Skeletal muscle satellite cell (primary cell): ENCODE results near the gene WBP1.
"Not testable (repeated sequence)": the region's sequence is repeated elsewhere in the genome, so short reads cannot be mapped to it uniquely, and the experiment has no call there.

ENCODE experiments used
- H3K27me3 ChIP-seq: 2 replicates; pipeline ENCODE4 v1.7.0; 2013; ENCODE audit warnings: low read length; ENCODE audit not compliant: control insufficient read depth, insufficient read depth
- H3K36me3 ChIP-seq: 2 replicates; pipeline ENCODE4 v1.7.0; 2013; ENCODE audit warnings: mild to moderate bottlenecking, control low read depth, low read length; ENCODE audit not compliant: insufficient read depth
- H3K4me1 ChIP-seq: 2 replicates; pipeline ENCODE4 v1.7.0; 2013; ENCODE audit warnings: low read length; ENCODE audit not compliant: control insufficient read depth, insufficient read depth
- H3K4me2 ChIP-seq: 2 replicates; pipeline ENCODE4 v1.7.0; 2013; ENCODE audit warnings: mild to moderate bottlenecking, low read length
- H3K4me3 ChIP-seq: 2 replicates; pipeline ENCODE4 v1.7.0; 2013; ENCODE audit warnings: low read length
- H3K9ac ChIP-seq: 2 replicates; pipeline ENCODE4 v1.7.0; 2013; ENCODE audit warnings: mild to moderate bottlenecking, low read depth, low read length, moderate library complexity
- H3K9me3 ChIP-seq: replicated peaks from 2 replicates; pipeline ENCODE4 v1.7.0; 2013; ENCODE audit warnings: mild to moderate bottlenecking, control low read depth, low read length

WBP1 gene

DNA sequence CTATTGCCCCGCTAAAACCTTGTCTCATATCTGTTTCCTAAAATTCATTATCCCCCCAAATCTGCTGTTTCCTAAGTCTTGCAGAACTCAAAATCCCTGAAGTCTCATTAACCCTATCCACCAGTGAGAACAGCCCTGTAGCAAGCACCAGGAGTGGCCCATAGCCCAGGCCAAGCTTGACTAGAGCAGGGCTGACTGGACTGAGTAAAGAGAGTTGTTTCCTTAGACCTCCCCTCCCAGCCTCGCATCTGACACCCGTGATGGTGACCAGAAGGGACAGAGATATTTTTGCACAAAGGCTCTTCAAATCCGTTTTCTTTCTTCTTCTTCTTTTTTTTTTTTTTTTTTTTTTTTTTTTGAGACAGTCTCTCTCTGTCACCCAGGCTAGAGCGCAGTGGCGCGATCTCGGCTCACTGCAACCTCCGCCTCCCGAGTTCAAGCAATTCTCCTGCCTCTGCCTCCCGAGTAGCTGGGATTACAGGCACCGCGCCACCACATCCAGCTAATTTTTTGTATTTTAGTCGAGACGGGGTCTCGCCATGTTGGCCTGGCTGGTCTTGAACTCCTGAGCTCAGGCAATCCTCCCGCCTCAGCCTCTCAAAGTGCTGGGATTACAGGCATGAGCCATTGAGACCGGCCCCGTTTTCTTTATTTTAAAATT lies 37.7 kb upstream of the WBP1 start:
- H3K9me3 ChIP-seq, H3K27me3 ChIP-seq: not testable (repeated sequence)
- H3K4me1 ChIP-seq = peaks cover 20% of the 10 kb centered on the region
- H3K4me2 ChIP-seq = peak overlapping the region; percentile 99
- H3K9ac ChIP-seq = peak overlapping the region; percentile 81
- H3K4me3 ChIP-seq = peak overlapping the region; percentile 89
- H3K36me3 ChIP-seq = peaks cover 13% of the 10 kb centered on the region

DNA sequence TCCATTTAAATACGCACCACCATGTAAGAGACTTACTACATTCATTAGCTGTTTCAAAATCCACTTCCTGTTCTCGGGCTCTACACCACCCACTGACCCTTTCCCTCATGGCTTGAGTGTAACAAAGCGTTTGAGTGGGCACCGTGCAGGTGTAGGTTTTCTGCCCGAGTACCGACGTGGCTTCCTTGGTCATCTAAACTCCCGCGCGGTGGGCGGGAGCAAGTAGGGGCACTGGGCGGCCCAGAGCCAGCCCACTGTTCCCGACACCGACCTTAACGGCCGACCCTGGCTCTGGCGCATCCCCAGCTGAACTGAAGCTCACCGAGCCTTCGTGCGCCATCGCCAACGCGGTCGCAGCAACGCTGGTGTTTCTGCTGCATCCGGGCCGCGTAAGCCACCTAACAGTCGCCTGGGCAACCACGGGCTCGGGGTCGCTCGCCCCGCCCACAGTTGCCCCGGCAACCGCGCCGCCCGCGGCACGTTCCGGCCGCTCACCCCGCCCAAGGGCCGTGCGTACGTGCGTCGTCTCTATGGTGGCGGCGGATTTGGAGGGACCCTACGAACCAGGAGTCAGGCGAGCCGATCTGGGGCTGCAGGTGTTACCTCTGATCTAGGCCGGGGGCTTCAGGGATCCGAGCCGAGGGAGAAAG lies 36.9 kb upstream of the WBP1 start, which contains the start of the genes C2orf81 and WDR54:
Gene C2orf81 (minus strand): TSS at position 399 of the 650 bp plus-strand sequence. CDS start 59 bp downstream, at position 340.
Gene WDR54 (plus strand): TSS at position 510 of the 650 bp plus-strand sequence. CDS start 424 bp downstream, outside the sequence.
- H3K4me1 ChIP-seq = peaks cover 19% of the 10 kb centered on the region
- H3K9ac ChIP-seq = peak within 1 kb of the TSS; percentile 81
- H3K4me3 ChIP-seq = peak within 1 kb of the TSS; percentile 89
- H3K36me3 ChIP-seq = peaks cover 14% of the 10 kb centered on the region
- no peaks in the 10 kb centered on the region for H3K27me3 ChIP-seq
- no peaks in the 10 kb centered on the region for H3K9me3 ChIP-seq
- peak within 1 kb of the TSS; percentile 99 for H3K4me2 ChIP-seq

- Histone ChIP-seq H3K9ac (no peak overlapping the region), H3K4me2 (no peak overlapping the region), H3K27me3 (no peaks in the 10 kb centered on the region), H3K9me3 (no peaks in the 10 kb centered on the region), H3K4me3 (no peak overlapping the region), H3K36me3 (peaks cover 30% of the 10 kb centered on the region), H3K4me1 (peaks cover 19% of the 10 kb centered on the region)
Observed at GRCh38 chr2:74423231-74424095, 34.8 kb upstream of the WBP1 start.

GRCh38 chr2:74424139-74424992 lies 33.9 kb upstream of the WBP1 start:
- H3K9ac ChIP-seq = no peak overlapping the region
- H3K36me3 ChIP-seq = peaks cover 39% of the 10 kb centered on the region
- H3K27me3 ChIP-seq = no peaks in the 10 kb centered on the region
- no peak overlapping the region for H3K4me3 ChIP-seq
- H3K4me1 ChIP-seq = peaks cover 19% of the 10 kb centered on the region
- H3K9me3 ChIP-seq = no peaks in the 10 kb centered on the region
- H3K4me2 ChIP-seq = no peak overlapping the region

GRCh38 chr2:74424995-74425406 lies 33.2 kb upstream of the WBP1 start:
- no peak overlapping the region for H3K4me3 ChIP-seq
- no peak overlapping the region for H3K4me2 ChIP-seq
- no peaks in the 10 kb centered on the region for H3K9me3 ChIP-seq
- no peak overlapping the region for H3K9ac ChIP-seq
- H3K36me3 ChIP-seq = peaks cover 45% of the 10 kb centered on the region
- H3K27me3 ChIP-seq = no peaks in the 10 kb centered on the region
- H3K4me1 ChIP-seq = peaks cover 19% of the 10 kb centered on the region

DNA sequence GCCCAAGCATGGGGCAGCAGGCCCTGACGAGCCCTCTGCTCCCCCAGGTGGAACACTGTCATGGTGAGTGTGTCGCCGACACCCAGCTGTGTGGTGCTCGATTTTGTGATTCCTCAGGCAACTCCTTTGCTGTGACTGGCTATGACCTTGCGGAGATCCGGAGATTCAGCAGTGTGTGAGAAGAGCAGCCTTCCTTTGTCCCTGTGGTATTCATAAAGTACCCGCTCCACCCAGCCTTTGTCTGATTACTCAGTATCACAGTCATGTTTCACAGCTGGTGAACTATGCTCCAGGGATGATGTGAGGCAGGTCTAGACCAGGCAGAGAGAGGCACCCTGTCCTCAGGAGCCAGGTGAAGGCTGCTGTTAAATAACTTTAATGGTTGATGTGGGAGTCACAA lies 32.7 kb upstream of the WBP1 start:
- H3K4me2 ChIP-seq = no peak overlapping the region
- peaks cover 50% of the 10 kb centered on the region for H3K36me3 ChIP-seq
- H3K4me3 ChIP-seq = no peak overlapping the region

DNA sequence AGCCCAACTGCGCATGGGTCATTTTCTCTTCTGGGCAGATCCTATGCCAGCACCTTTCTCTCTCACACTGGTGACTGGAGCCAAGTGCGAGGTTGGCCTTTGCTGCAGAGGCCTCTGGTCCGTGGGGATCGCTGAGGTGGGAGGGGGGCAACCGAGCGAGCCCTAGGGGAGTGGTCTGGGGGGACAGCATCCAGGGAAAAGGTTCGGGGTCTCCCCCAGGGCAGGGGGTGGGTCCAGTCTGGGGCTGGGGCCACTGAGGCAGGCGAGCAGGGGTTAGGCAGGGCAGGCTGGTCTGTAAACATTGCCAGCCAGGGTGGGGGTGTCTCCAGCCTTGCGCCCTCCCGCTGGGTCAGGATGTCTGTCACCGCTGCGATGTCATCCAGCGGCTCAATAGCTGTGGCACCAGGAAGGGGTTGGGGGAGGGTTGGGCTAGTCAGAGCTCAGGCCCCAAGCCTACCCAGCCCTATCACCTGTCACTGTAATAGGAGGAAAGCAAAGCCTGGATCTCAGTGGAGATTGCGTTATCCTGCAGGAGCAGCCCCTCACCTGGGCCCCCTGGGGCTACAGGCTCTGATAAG lies 32.0 kb upstream of the WBP1 start:
- Histone ChIP-seq H3K9me3 (no peaks in the 10 kb centered on the region), H3K4me3 (no peak overlapping the region), H3K4me1 (peaks cover 16% of the 10 kb centered on the region), H3K4me2 (no peak overlapping the region), H3K36me3 (peaks cover 57% of the 10 kb centered on the region), H3K27me3 (no peaks in the 10 kb centered on the region), H3K9ac (no peak overlapping the region)

More for the DNA sequence above, 32.7 kb upstream of the WBP1 start:
- H3K9me3 ChIP-seq = no peaks in the 10 kb centered on the region
- H3K9ac ChIP-seq = no peak overlapping the region
- H3K27me3 ChIP-seq = no peaks in the 10 kb centered on the region
- peaks cover 19% of the 10 kb centered on the region for H3K4me1 ChIP-seq

DNA sequence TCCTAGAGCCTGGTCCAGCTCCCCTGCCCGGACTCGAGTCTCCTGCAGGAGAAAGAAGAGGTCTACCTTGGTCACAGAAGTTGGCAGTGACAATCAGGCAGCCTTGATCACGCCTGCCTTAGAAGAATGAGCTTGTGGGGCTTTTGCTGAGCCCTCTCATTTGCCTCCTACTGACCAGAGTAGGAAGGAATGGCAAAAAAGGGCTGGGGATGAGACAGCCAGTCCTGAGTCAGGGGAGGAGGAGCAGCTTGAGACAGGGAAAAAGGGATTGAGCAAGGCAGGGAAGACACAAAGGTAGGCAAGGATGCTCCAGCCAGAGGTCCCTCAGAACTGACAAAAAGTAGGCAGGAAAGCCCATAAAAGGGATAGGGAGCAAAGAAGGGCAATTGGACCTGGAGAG lies 30.7 kb upstream of the WBP1 start:
- H3K4me2 ChIP-seq = no peak overlapping the region
- peaks cover 69% of the 10 kb centered on the region for H3K36me3 ChIP-seq
- H3K4me1 ChIP-seq = peaks cover 11% of the 10 kb centered on the region
- no peaks in the 10 kb centered on the region for H3K9me3 ChIP-seq
- H3K4me3 ChIP-seq = no peak overlapping the region
- no peak overlapping the region for H3K9ac ChIP-seq
- no peaks in the 10 kb centered on the region for H3K27me3 ChIP-seq

DNA sequence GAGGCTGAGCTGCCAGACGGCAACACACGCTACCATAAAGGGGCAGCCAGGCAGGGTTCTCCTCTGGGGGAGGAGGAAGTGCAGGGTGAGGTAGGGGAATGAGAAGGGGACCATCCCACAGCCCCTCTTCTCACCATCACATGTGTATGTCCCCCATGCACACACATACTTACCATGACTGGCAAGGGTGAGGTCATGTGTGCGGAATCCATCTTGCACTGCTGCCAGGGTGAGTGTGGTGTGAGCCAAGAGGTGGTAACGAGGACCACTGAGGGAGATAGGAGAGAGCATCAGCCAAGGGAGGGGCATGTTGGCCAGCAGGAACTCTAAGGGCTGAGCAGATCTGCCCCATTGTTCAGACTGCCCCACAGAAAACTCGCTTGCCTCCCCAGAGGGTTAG lies 29.6 kb upstream of the WBP1 start:
- Histone ChIP-seq H3K9me3 (no peaks in the 10 kb centered on the region), H3K27me3 (no peaks in the 10 kb centered on the region), H3K9ac (no peak overlapping the region), H3K4me2 (no peak overlapping the region), H3K36me3 (peaks cover 69% of the 10 kb centered on the region), H3K4me1 (peaks cover 11% of the 10 kb centered on the region), H3K4me3 (no peak overlapping the region)

DNA sequence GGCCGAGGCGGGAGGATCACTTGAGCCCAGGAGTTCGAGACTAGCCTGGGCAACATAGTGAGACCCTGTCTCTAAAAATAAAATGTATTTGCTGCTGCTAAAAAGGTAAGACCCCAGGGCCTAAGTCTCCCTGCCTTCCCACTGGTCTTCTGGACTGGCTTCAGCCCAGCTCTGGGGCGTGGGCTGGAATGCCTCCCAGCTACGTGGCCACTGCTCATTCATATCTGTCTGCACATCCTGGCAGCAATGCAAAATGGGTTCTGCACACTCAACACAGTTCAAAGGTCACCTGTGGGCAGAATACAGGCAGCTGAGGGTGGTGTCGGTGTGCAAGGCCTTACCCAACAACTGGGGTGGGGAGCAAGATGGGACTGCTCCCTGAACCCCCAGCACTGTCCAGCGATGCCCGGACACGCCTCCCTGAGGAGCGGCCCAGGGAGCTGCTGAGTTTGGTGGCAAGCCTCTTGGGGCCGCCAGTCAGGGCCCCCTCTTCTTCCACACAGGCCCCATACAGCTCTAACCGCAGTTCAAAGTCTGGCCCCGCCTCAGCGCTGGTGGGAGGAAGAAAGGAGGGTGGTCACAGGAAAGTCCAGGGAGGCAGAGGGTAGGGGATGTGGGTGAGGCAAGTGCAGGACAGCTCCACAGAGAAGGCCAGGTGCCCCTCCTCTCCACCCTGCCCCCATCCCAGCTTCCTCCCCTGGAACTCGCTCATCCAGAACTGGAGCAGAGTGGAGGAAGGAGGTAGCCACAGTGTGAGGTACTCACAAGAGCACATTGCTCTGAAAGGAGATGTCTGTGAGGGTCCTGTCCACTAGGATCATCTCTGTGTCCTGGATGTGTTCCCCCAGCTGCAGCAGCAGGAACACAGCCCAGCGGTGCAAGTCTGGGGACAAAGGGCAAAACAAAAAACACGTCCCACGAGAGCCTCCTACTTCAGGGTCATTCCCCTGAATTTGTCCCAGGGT lies 28.5 kb upstream of the WBP1 start:
- Histone ChIP-seq H3K36me3 (peaks cover 64% of the 10 kb centered on the region), H3K4me1 (peaks cover 6% of the 10 kb centered on the region), H3K27me3 (no peaks in the 10 kb centered on the region), H3K4me2 (no peak overlapping the region), H3K9me3 (no peaks in the 10 kb centered on the region), H3K4me3 (no peak overlapping the region), H3K9ac (no peak overlapping the region)
